NCI-H510A (cell line): ENCODE data around the gene LSM14B.
A peak's percentile ranks its signal among the peaks of the same experiment; 100 is the strongest.

Source experiments
- DNase-seq: peaks from one replicate; lab custom pipeline; 2025; lab: John Stamatoyannopoulos, UW

LSM14B gene

DNA sequence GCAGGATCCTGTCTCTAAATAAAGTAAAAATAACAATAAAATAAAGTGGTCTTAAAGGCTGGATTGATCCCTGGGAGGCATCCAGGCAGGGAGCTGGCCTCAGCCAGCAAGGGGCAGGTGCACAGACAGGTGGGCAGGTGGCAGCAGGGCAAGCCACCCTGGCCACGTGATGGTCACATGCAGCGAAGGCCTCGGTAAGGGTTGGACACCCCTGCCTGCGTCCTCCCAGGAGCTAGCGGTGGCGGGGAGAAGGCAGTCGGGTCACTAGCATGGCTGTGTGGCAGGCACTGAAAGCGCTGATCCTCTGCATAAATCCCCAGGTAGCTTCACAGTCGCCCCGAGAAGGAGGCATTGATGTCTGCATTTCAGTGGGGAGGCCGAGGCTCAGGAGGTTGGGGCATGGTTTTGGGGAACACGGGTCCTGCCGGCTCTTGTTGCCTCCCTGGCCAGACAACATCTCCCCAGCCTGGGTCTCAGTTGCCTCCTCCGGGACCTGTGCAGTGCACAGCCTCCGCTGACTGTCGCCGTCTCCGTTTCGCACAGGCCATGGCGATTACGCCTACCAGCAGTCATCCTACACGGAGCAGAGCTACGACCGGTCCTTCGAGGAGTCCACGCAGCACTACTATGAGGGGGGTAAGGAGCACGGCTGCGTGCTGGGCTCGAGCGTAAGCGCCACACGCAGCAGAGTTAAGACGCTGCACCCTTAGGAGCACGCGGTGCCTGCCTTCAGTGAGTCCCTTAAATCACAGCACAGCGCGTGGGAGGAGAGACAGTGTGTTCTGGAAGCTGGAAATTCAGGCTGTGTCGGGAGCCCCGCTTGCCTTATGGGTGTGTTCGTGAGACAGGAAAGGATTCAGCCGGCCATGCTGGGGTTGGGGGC is 42.8 kb downstream of the LSM14B start:
- DNase-seq, result no peak

DNA sequence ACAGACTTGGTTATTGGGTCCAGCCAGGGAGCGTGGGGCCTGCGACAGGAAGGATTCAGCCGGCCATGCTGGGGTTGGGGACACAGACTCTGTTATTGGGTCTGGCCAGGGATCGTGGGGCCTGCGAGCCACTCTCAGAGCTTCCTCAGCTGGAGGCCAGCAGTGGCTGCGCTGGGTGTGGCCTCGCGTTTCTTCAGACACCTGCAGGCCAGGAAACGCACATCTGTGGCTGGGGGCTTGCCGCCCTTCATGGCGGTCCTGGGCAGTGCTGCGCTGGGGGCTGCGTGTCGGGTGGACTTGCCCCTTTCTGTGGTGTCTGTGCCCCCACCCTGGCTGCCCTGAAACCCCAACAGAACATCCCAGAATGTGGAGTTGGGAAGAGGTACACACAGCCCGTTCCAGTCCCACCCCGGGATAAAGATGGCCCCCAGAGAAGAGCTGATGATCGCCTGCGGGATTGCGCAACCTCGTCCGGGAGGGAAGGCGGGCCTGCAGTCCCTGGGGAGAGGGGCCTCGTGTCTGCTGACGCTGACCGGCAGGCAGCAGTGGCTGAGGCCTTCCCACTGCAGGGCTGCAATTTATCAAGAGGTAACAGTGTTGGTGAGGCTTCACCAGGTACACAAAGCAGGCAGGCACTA is 43.6 kb downstream of the LSM14B start:
- no peak for DNase-seq

DNA sequence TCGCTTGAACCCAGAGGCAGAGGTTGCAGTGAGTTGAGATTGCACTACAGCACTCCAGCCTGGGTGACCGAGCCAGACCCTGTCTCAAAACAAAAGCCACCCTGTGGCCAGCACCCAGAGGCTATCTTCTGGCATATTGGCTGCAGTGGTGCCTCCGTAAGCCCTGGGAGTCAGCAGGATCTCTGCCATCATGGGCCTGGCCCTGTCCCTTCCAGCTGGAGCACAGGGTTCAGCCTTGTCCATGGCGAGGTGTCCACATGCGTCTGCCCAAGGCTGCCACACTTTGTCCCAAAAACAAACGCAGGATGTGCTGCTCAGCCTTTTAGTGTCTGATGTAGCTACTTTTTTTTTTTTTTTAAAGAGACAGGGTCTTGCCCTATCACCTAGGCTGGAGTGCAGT is 45.2 kb downstream of the LSM14B start:
- no peak for DNase-seq

DNA sequence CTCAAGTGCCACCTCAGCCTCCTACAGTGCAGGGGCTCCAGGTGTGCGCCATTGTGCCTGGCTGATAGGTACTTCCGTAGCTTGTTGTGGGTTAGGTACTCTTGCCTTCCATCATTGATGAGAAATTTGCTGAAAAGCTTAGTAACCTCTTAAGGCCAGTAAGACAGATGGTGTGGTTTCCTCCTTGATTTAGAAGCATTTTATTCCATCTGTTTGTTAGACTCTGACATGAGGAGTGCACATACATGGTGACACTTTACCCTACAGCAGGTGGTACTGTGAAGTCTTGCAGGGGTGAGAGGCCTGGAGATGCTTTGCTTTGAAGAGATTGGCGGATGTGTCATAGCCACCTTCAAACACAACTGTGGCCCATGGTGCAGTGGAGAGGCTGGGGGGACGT is 45.8 kb downstream of the LSM14B start:
- DNase-seq, result no peak

DNA sequence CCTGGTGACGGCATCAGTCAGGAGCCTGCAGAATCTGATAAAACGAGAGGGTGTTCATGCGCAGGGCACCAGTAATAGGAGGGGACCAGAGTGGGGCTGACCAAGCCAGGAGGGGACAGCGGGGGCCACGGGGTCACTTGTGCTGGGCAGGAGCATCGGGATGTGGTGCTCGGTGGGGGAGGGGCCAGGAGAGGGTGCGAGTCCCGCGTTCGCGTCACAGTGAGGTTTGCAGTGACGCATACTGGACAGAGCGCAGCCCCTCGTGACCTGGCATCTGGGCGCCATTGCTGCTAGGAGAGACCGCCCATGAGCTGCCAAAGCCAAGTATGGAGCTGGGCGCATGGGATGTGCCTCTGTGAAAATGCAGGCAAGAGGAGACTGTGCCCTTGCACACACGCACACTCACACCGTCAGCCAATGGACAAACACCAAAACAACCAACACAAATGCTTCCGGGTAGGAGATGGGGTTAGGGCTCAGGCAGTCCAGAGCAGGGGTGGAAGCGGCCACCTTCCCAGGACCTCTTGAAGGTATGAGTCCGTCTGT is 46.7 kb downstream of the LSM14B start:
- DNase-seq, result no peak

DNA sequence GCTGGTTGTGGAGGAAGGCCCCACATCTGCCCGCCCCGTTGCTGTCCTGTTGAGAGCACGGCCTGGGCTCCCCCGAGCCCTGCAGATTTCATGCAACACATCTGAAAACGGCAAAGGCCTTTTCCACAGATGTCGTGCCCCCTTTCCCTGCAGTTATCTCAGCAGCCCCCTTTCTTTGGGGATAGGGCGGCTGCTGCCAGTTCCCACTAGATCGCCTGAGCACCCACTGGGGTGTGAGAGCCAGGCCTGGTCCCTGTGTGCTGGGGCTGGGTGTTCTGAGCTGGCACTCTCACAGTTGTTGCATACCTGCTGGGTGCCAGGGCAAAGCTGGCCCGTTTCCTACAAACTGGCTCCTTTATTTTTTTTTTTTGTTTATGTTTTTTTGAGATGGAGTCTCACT is 48.3 kb downstream of the LSM14B start:
- no peak for DNase-seq

DNA sequence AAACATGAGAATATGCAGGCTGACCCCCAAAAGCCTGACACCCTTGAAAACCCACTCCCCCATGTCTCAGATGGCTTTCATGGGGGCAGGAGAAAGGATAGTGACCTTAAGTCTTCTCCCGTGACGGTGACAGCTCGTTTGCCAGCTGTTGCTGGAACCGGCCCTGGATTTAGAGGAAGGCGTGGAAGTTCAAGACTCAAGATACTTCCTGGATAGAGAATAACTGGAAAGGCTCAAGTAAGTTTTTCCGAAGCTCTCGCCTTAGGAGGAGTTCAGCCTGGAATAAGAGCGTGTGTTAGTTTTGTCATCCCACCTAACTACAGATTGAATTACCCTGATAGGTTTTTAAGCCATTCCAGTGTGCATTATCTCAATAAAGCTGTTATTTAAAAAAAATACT is 49.0 kb downstream of the LSM14B start:
- no peak for DNase-seq

DNA sequence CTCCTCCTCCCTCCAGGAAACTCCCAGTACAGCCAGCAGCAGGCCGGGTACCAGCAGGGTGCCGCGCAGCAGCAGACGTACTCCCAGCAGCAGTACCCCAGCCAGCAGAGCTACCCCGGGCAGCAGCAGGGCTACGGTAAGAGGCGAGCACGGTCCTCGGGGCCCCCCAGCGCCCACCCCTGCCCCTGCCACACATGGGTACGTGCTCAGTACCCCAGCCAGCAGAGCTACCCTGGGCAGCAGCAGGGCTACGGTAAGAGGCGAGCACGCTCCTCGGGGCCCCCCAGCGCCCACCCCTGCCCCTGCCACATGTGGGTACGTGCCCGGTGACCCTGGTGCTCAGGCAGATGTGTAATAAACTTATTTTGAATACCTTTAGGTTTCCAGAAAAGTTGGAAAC is 50.4 kb downstream of the LSM14B start:
- DNase-seq, result no peak

DNA sequence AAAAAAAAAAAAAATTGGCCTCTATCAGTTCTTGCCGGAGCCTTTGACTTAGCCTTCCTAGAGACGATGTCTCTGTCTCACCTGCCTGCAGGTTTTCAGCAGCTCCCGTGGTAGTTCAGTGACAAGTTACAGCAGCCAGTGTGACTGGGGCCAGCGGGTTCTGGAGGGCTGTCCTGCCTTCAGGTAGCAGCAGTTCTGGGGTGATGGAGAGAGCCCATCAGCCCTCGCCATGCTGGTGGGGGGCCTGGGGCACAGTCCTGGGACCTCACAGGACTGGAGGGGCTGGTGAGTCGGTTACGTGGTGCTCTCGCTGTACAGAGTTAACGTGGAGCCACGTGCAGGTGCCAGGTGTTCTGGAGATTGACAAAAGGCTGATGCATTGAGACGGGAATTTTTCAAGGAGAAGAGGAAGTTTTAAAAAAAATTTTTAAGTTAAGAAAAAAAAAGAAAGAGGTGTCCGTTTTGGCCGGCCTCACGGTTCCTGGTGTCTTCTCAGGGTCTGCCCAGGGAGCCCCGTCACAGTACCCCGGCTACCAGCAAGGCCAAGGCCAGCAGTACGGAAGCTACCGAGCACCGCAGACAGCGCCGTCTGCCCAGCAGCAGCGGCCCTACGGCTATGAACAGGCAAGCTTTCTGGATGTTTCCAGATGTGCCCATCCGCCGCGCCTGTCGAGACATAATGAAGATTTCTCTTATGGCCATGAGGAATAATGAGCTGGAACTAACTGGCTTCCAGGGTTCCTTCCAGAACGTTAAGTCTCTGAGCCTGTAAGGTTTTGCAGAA is 51.9 kb downstream of the LSM14B start:
- no peak for DNase-seq

DNA sequence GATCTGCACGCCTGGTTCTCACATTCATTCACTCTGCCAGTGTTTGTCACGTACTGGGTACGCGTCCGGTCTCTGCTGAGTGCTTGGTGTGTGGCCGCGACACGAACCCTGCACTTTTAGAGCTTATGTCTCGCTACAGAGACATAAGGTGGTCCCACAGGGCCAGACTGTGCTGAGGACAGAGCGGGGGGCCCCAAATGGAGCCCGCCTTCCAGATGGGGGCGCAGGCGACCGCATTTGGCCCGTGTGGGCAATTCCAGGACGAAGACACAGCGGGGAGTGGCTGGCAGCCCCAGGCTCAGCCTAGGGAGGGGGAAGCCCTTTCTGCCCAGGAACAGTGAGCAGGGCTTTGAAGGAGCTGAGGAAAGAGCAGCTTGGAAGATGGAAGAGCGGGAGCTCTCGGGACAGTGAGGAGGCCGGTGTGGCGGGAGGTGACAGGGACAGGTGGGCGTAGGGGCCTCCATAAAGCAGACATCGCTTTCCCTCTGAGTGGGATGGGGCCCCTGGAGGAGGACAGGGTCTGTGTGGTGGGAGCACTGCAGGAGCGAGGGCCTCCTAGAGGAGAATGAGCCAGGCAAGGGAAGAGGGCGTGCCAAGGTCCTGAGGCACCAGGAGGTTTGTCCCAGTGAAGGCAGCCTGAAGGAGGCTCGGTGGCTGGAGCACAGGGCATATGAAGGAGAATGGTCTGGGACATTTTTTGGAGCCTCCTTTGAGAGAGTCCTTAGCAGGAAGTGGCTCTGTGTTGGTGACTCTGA is 52.8 kb downstream of the LSM14B start:
- no peak for DNase-seq

DNA sequence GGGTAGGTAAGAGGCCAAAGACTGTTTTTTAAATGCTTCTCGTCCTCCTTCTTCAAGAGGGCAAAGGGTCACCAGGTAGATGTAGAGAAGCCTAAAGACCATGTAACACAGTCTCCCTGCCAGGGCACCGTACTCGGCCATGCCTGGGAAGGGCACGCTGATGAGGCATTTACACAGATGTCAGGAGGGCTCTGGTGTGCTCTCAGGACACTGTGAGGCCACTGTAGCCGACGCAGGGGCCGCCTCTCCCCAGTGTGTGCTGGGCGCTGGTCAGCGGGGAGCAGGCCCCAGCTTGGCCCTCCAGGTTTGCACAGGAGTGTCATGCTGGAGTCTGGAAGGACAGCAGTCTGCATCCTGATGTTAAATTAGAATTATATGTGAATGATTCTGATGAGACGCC is 53.4 kb downstream of the LSM14B start:
- no peak for DNase-seq

DNA sequence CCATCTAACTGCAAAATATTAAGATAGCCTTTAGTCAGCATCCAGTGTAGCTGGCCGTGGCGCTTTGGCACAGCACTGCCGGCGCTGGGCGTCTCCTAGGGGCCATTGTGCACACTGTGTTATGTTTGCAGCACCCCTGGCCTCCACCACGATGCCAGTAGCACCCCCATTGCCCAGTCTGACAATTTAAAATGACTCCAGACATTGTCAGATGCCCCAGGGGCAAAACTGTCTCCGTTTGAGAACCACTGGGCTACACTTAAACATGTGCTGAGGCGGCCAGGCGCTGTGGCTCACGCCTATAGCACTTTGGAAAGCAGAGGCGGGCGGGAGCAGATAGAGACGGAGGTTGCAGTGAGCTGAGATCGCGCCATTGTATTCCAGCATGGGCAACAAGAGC is 54.6 kb downstream of the LSM14B start:
- DNase-seq, result no peak

DNA sequence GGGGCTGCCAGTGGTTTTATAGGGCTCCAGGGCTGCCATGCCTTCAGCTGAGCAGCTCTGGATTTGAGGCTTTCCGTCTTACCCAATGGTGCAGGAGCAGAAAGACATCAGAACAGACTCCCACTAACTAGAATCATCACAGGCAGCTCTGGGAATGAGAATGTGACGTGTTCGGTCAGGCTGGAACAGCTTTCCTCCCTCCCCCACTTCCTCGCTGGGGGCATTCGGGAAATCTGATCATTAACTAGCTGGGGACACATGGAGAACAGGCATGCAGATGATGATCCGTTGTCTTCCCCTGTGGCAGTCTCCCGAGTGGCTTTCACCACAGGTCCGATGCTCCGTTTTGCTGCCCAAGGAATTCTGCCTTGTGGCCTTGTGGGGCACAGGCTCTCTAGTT is 55.0 kb downstream of the LSM14B start:
- no peak for DNase-seq

DNA sequence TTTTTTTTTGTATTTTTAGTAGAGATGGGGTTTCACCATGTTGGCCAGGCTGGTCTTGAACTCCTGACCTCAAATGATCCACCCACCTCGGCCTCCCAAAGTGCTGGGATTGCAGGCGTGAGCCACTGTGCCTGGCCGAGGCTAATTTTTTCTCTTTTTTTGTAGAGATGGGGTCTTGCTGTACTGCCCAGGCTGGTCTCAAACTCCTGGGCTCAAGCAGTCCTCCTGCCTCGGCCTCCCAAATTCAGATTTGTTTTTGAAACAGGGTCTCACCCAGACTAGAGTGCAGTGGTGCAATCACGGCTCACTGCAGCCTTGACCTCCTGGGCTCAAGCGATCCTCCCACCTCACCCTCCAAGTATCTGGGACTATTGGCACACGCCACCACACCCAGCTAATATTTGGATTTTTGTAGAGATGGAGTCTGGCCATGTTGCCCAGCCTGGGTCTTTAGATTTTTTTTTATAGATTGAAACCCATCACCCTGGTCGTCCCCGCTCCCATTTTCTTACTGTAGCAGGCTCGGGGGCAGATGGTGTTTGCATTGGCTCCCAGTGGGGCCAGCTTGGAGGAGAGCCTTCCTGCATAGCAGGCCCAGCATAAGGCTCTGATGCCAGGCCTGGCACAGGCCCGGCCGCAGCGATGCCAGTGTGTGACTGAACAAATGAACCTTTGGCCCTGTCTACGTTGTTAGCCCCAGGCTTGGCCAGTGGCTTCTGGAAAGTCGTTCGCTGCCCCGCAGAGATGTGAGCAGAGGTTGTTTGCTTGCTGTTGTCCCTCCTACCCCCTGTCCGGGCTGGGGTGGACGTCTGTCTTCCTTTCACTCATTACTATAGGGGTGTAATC is 56.3 kb downstream of the LSM14B start:
- no peak for DNase-seq

DNA sequence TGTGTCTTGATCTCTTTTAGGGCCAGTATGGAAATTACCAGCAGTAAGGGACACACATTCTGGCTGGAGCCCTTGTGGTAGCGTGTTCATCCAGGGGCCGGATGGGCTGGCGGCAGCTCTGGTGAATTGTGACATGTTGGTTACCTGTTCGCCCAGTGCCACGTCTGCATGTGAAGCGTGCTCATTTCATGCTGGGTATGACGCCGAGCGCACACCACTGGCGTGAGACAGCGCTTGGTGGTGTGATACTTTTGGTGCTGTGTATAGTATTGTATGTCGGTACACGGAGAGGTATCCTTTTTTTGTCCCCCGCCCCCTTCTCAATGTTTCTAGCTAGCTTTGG is 56.9 kb downstream of the LSM14B start:
- no peak for DNase-seq

DNA sequence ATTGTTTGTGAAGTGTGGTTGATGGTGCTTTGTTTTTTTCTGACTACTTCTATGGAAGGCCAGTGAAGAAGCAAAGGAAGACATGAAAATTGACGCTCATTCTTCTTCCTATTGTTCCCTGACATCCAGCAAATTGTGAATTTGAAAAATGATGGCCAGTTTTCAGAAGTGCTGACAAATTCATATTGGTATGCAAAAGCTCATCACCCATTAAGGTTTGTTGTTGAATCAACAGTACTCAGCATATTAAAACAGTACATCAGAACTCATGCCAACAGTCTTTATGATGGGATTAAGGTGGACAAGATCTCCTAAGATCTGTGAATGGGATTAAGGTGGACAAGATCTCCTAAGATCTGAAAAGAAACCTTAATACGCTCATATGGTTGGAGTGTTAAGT is 59.5 kb downstream of the LSM14B start:
- DNase-seq, result no peak

DNA sequence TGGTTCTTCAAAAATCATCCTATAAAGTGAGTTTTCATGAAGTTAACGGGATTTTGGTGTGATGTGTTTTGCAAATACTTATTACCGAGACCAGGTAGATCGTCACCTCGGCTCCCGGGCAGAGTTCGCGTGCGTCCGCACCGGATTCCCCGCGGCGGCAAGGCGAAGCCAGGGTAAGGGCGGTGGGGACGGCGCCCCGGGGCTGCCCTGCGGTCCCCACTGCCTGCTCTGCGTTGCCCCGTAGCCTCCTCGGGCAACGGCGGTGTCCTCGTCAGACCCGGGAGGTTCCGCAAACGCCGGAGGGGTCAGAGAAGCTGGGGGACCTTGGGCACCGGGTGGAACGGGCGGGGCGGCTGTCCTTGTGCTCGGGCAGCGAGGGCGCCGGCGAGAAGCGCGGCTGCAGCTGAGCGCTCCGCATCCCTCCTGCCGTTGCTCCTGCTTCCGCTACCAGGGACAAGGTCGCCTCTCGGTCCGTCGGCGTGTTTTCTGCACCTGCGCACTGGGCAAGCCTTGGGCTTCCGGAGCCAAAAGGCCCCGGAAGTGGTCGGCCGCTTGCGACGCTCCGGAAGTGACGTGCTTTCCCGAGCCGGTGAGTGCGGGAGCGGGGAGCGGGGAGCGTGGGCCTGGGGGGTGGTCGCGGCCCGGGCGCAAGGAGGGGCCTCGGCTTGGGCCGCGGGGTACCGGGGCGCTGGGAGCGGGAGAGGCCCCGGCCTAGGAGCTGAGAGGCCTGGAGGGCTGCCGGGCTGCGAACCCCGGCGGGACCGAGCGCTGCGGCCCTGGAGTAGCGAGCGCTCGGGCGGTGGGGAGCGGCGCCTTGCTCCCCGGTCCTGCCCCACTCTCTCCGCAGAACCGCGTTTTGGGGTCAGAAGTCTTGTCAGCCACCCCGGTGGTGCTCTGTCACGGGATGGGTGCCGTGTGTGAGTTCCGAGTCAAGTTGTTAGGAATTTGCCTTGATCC is 60.5 kb downstream of the LSM14B start, which contains the start of gene MTG2:
Gene MTG2, plus strand, starts transcription at position 560 of the 957 bp plus-strand sequence. CDS start 10,393 bp downstream, outside the sequence.
- DNase-seq, result peak; percentile 91

DNA sequence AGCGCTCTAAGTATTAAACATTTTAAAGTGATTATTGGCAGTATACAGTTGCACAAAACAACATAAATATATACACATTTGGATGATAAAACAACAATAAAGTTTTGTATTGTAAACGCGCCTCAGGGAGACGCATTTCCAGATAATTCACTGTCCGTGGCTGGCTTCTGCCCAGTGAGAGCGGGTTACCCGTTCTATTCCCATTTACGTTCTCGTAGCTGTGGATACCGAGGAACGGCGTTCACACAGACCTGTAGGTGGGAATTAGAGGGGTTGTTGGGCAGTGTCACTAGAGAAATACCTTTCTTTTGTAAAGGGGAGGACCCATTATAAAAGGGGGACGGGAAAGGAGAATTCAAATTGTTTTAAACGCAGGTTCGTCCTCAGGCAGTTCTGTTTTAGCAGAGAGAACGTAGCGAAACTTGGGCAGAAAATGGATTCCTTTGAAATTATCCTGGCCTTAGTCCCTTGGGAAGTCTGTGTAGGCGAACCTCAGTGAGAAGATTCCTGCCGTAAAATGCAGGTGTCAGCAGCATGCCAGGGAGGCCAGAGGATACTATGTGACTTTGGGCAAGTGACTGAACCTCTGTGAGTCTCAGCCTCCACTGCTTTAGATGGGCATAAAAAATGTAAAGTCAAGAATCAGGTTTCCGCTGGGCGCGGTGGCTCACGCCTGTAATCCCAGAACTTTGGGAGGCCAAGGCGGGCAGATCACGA is 61.3 kb downstream of the LSM14B start:
- DNase-seq, result no peak
